ENCODE measurements around the gene CDK11B.

GRCh38 chr1:1616838-1617237, 42.0 kb downstream of the CDK11B start:
- TF ChIP-seq POLR2A (IDR thresholded peaks at IDR 0.05) (no peak), CTCF (IDR thresholded peaks at IDR 0.05) (no peak)

All from lower leg skin (tissue), 3 donors.